ENCODE data around the gene TALDO1. TPM values are rescaled to one million over a fixed set of nuclear protein-coding genes. Genes with fewer than 3 reads are reported as not detected.
A peak's percentile ranks its signal among the peaks of the same experiment; 100 is the strongest.

The TALDO1 gene
- total RNA-seq, 1 donor from 2014 or later, result 101 TPM

GRCh38 chr11:742571-743201, 4.6 kb upstream of the TALDO1 start:
- Histone ChIP-seq H3K27me3 (ENCODE audit: low read depth) (no peaks in the 10 kb centered on the region), H3K9me3 (replicated peaks) (no peaks in the 10 kb centered on the region), H3K4me3 (no peak overlapping the region), H3K27ac (replicated peaks) (no peak overlapping the region), H3K4me1 (peaks cover 21% of the 10 kb centered on the region), H3K36me3 (no peaks in the 10 kb centered on the region)
- intact Hi-C loops (cut with micrococcal nuclease), result no loop called here
- no peak for TF ChIP-seq CTCF (IDR thresholded peaks at IDR 0.05; ENCODE audit: borderline replicate concordance)
- no peak for DNase-seq

GRCh38 chr11:745428-745827, 1.8 kb upstream of the TALDO1 start:
- TF ChIP-seq CTCF (IDR thresholded peaks at IDR 0.05; ENCODE audit: borderline replicate concordance), result no peak
- intact Hi-C loops (cut with micrococcal nuclease), result no loop called here

GRCh38 chr11:746289-747157, 741 bp upstream of the TALDO1 start:
- H3K27me3 ChIP-seq (ENCODE audit: low read depth), result no peaks in the 10 kb centered on the region
- peak overlapping the region; percentile 92 for H3K27ac ChIP-seq (replicated peaks)
- peaks cover 38% of the 10 kb centered on the region for H3K4me1 ChIP-seq
- intact Hi-C loops (cut with micrococcal nuclease), result no loop called here
- no peak for TF ChIP-seq CTCF (IDR thresholded peaks at IDR 0.05; ENCODE audit: borderline replicate concordance)
- H3K9me3 ChIP-seq (replicated peaks), result no peaks in the 10 kb centered on the region
- no peaks in the 10 kb centered on the region for H3K36me3 ChIP-seq
- H3K4me3 ChIP-seq, result peak overlapping the region; percentile 96
- no peak for DNase-seq

More at GRCh38 chr11:745428-745827, 1.8 kb upstream of the TALDO1 start:
- Histone ChIP-seq H3K4me1 (peaks cover 38% of the 10 kb centered on the region), H3K9me3 (replicated peaks) (no peaks in the 10 kb centered on the region), H3K27ac (replicated peaks) (no peak overlapping the region), H3K27me3 (ENCODE audit: low read depth) (no peaks in the 10 kb centered on the region), H3K4me3 (no peak overlapping the region), H3K36me3 (no peaks in the 10 kb centered on the region)
- DNase-seq, result no peak

- no peak for DNase-seq
- Histone ChIP-seq H3K9me3 (replicated peaks) (no peaks in the 10 kb centered on the region), H3K36me3 (no peaks in the 10 kb centered on the region), H3K4me1 (peaks cover 38% of the 10 kb centered on the region), H3K4me3 (peak overlapping the region; percentile 96), H3K27me3 (ENCODE audit: low read depth) (no peaks in the 10 kb centered on the region), H3K27ac (replicated peaks) (peak overlapping the region; percentile 92)
- TF ChIP-seq CTCF (IDR thresholded peaks at IDR 0.05; ENCODE audit: borderline replicate concordance), result no peak
- intact Hi-C loops (cut with micrococcal nuclease), result no loop called here
These were observed 719 bp downstream of the TALDO1 start for GRCh38 chr11:748007-748359.

GRCh38 chr11:749731-750130, 2.5 kb downstream of the TALDO1 start:
- intact Hi-C loops (cut with micrococcal nuclease), result no loop called here
- H3K4me3 ChIP-seq, result no peak overlapping the region
- no peaks in the 10 kb centered on the region for H3K27me3 ChIP-seq (ENCODE audit: low read depth)
- no peak for TF ChIP-seq CTCF (IDR thresholded peaks at IDR 0.05; ENCODE audit: borderline replicate concordance)
- no peak for DNase-seq
- H3K36me3 ChIP-seq, result no peaks in the 10 kb centered on the region
- H3K4me1 ChIP-seq, result peaks cover 38% of the 10 kb centered on the region
- no peaks in the 10 kb centered on the region for H3K9me3 ChIP-seq (replicated peaks)
- H3K27ac ChIP-seq (replicated peaks), result no peak overlapping the region

All from left ventricle myocardium inferior (tissue), 1 donor.